OCI-LY1 (cell line): ENCODE data around the gene SHC3.

Experiments used
- H2AFZ ChIP-seq: fragments of 200-600 bp; sonication (generic), shearing (Covaris generic); 2 replicates; pipeline ENCODE4 v1.6.0; 2014; ENCODE audit warnings: antibody characterized with exemption, mild to moderate bottlenecking, low read length
- H3F3A ChIP-seq: fragments of 200-600 bp; sonication (generic), shearing (Covaris generic); 2 replicates; pipeline ENCODE4 v1.6.0; 2014; ENCODE audit warnings: mild to moderate bottlenecking, antibody characterized with exemption, low read length, moderate library complexity; ENCODE audit not compliant: insufficient read depth
- H3K27ac ChIP-seq: fragments of 200-600 bp; sonication (generic); 2 replicates; pipeline ENCODE4 v1.5.1; 2014; ENCODE audit warnings: low read length, mixed run types, mild to moderate bottlenecking, low read depth; ENCODE audit not compliant: poor library complexity, severe bottlenecking
- H3K27me3 ChIP-seq: fragments of 200-600 bp; sonication (generic); 2 replicates; pipeline ENCODE4 v1.6.0; 2014; ENCODE audit warnings: antibody characterized with exemption, mild to moderate bottlenecking, low read length, moderate library complexity; ENCODE audit not compliant: insufficient read depth
- H3K36me3 ChIP-seq: fragments of 200-600 bp; sonication (generic); 2 replicates; pipeline ENCODE4 v1.6.1; 2014; ENCODE audit warnings: mild to moderate bottlenecking, antibody characterized with exemption, low read length, moderate library complexity, mixed read lengths; ENCODE audit not compliant: insufficient read depth
- H3K4me1 ChIP-seq: fragments of 200-600 bp; sonication (generic); 2 replicates; pipeline ENCODE4 v1.5.1; 2014; ENCODE audit warnings: mild to moderate bottlenecking, low read length, moderate library complexity; ENCODE audit not compliant: insufficient read depth, severe bottlenecking
- H3K4me2 ChIP-seq: fragments of 200-600 bp; sonication (generic), shearing (Covaris generic); 2 replicates; pipeline ENCODE4 v1.6.1; 2014; ENCODE audit warnings: low read length
- H3K4me3 ChIP-seq: fragments of 200-600 bp; sonication (generic); 2 replicates; pipeline ENCODE4 v1.5.1; 2014; ENCODE audit warnings: low read length, low read depth, mild to moderate bottlenecking, mixed read lengths; ENCODE audit not compliant: poor library complexity, severe bottlenecking
- H3K79me2 ChIP-seq: fragments of 200-600 bp; shearing (Covaris generic); 2 replicates; pipeline ENCODE4 v1.6.1; 2016; ENCODE audit warnings: mixed run types, low read length, mixed read lengths; ENCODE audit not compliant: insufficient read depth
- H3K9ac ChIP-seq: fragments of 200-600 bp; sonication (generic), shearing (Covaris generic); 2 replicates; pipeline ENCODE4 v1.6.1; 2014; ENCODE audit warnings: mild to moderate bottlenecking, low read length, mixed read lengths
- H3K9me2 ChIP-seq: fragments of 200-600 bp; sonication (generic), shearing (Covaris generic); 2 replicates; pipeline ENCODE4 v1.6.1; 2014; ENCODE audit warnings: low read depth, mild to moderate bottlenecking, low read length, mixed read lengths
- H3K9me3 ChIP-seq: fragments of 200-600 bp; shearing (Covaris generic); 2 replicates; pipeline ENCODE4 v1.6.1; 2014; ENCODE audit warnings: low read length, mixed read lengths
- H4K20me1 ChIP-seq: fragments of 200-600 bp; sonication (generic), shearing (Covaris generic); 2 replicates; pipeline ENCODE4 v1.6.0; 2016; ENCODE audit warnings: mild to moderate bottlenecking, low read length; ENCODE audit not compliant: insufficient read depth
- EZH2 ChIP-seq: fragments of 200-600 bp; sonication (generic), shearing (Covaris generic); IDR thresholded peaks from 2 replicates; pipeline ENCODE4 v1.8.0; 2017; ENCODE audit warnings: borderline replicate concordance, mixed run types, mild to moderate bottlenecking, antibody characterized with exemption, low read length, moderate library complexity, mixed read lengths
- TF ChIP-seq, protein P1 (sequence below): fragments of 200-600 bp; sonication (generic), shearing (Covaris generic); IDR thresholded peaks from 2 replicates; pipeline ENCODE4 v1.5.1; 2017; ENCODE audit warnings: mild to moderate bottlenecking, antibody characterized with exemption, low read length, moderate library complexity, mixed read lengths

Gene SHC3

DNA sequence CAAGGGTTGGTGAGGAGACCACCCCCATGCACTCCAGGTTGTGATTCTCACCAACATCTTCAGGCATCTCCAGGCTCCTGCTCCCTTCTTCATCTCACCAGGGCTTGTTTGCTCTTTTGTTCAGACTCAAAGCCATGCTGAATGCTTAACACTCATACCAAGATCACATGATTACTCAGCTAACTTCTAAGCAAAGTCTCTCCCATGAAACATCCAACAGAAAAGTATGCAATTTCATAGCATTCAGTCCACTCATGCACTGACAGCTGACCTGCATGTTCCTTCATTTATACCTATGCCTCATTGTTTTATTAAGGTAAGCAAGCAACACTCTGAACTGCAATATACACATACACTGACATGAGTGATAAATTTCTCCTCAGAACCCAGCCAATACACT lies 69.0 kb downstream of the SHC3 start:
- no peaks in the 10 kb centered on the region for H3K36me3 ChIP-seq
- H3K4me3 ChIP-seq: no peak overlapping the region

DNA sequence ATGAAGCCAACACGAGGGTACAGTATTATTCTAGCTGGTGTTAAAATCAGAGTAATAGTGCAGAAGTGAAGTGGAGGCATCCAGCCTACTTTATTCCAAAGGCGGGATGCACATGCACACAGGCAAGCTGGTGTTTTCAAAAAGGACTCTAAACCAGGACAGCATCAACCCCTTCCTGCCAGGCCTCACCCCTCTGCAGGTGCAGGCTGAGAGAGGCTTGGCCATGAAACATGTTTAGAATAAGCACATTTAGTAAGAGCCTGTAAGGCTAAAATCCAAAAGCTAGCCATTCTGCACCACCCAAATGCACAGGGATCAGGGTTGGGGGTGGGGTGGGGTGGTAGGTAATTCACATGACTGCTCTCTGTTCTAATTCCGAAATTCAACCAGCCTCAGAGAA lies 71.2 kb downstream of the SHC3 start:
- Histone ChIP-seq H3F3A (no peaks in the 10 kb centered on the region), H4K20me1 (no peaks in the 10 kb centered on the region), H3K27ac (no peak overlapping the region), H2AFZ (no peak overlapping the region), H3K36me3 (no peaks in the 10 kb centered on the region), H3K4me1 (no peaks in the 10 kb centered on the region), H3K4me2 (no peak overlapping the region), H3K9me2 (no peaks in the 10 kb centered on the region), H3K27me3 (no peaks in the 10 kb centered on the region), H3K79me2 (no peaks in the 10 kb centered on the region), H3K4me3 (no peak overlapping the region), H3K9ac (no peak overlapping the region), H3K9me3 (no peaks in the 10 kb centered on the region)
- TF ChIP-seq, protein P1, sequence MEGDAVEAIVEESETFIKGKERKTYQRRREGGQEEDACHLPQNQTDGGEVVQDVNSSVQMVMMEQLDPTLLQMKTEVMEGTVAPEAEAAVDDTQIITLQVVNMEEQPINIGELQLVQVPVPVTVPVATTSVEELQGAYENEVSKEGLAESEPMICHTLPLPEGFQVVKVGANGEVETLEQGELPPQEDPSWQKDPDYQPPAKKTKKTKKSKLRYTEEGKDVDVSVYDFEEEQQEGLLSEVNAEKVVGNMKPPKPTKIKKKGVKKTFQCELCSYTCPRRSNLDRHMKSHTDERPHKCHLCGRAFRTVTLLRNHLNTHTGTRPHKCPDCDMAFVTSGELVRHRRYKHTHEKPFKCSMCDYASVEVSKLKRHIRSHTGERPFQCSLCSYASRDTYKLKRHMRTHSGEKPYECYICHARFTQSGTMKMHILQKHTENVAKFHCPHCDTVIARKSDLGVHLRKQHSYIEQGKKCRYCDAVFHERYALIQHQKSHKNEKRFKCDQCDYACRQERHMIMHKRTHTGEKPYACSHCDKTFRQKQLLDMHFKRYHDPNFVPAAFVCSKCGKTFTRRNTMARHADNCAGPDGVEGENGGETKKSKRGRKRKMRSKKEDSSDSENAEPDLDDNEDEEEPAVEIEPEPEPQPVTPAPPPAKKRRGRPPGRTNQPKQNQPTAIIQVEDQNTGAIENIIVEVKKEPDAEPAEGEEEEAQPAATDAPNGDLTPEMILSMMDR: no peak
- no peak for TF ChIP-seq EZH2

More for the DNA sequence above, 69.0 kb downstream of the SHC3 start:
- H3F3A ChIP-seq: no peaks in the 10 kb centered on the region
- no peaks in the 10 kb centered on the region for H3K4me1 ChIP-seq
- no peak overlapping the region for H3K27ac ChIP-seq
- no peak overlapping the region for H3K4me2 ChIP-seq
- no peaks in the 10 kb centered on the region for H3K9me3 ChIP-seq
- TF ChIP-seq, protein P1: no peak
- no peak for TF ChIP-seq EZH2
- H3K79me2 ChIP-seq: no peaks in the 10 kb centered on the region
- H3K9ac ChIP-seq: no peak overlapping the region
- H3K9me2 ChIP-seq: no peaks in the 10 kb centered on the region
- H3K27me3 ChIP-seq: no peaks in the 10 kb centered on the region
- no peak overlapping the region for H2AFZ ChIP-seq
- no peaks in the 10 kb centered on the region for H4K20me1 ChIP-seq

DNA sequence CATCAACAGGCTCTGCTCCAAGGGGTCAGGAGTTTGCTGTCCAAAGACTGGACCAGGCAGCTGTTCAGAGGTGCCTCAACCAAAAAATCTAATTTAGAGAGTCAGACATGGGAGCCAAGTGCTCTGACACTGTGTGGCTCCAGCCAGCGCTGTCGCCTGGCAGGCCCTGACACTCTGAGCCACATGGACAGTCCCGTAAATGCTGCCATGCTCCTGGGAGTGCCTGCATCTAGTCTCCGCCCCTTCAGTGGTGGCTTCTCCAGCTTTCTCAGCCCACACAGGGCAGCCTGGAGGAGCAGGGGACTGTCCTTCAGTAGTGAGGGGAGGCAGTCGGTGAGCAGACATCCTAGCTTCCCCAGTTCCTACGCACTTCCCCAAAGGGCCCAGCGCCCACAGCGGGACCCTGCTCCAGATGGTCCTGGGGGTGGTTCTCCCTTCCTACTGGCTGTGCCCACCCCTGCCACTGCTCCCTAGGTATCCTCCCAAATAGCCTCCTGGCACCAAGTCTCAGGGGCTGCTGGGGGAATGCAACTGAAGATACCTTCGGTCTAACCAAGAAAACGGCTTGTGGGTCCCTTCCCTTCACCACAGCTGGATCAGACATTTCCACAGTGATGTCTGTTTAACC lies 72.3 kb downstream of the SHC3 start:
- H3F3A ChIP-seq: no peaks in the 10 kb centered on the region
- H4K20me1 ChIP-seq: no peaks in the 10 kb centered on the region
- no peak overlapping the region for H3K27ac ChIP-seq
- H2AFZ ChIP-seq: no peak overlapping the region
- no peak for TF ChIP-seq EZH2
- TF ChIP-seq, protein P1: no peak
- H3K9me2 ChIP-seq: no peaks in the 10 kb centered on the region
- no peaks in the 10 kb centered on the region for H3K36me3 ChIP-seq
- H3K9ac ChIP-seq: no peak overlapping the region
- no peaks in the 10 kb centered on the region for H3K27me3 ChIP-seq
- no peaks in the 10 kb centered on the region for H3K79me2 ChIP-seq
- H3K4me3 ChIP-seq: no peak overlapping the region
- no peaks in the 10 kb centered on the region for H3K4me1 ChIP-seq
- H3K9me3 ChIP-seq: no peaks in the 10 kb centered on the region
- H3K4me2 ChIP-seq: no peak overlapping the region
